ENCODE data around the gene OR4D1. TPM values are rescaled to one million over a fixed set of nuclear protein-coding genes. Genes with fewer than 3 reads are reported as not detected.

Gene OR4D1
- total and polyA plus RNA-seq, 9 of the 15 experiments (the other 6 are each of a cell fraction or from before 2014, with no cell fraction given), result not detected

- H3K4me3 ChIP-seq, result no peak overlapping the region
- H4K20me1 ChIP-seq (replicated peaks; ENCODE audit: control insufficient read depth, insufficient read depth, low read length), result peaks cover 11% of the 10 kb centered on the region; the same call in 1 of the 2 replicates
- no peak overlapping the region for H2AFZ ChIP-seq (ENCODE audit: low read depth, low read length)
- peaks cover 12 to 25% of the 10 kb centered on the region in 2 experiments; a peak in 4 of 5 replicates for H3K27me3 ChIP-seq (ENCODE audit: control insufficient read depth in 2 of 2, insufficient read depth in 2 of 2, low read length in 2 of 2)
- no peaks in the 10 kb centered on the region for H3K36me3 ChIP-seq (ENCODE audit: control insufficient read depth, insufficient read depth, low read length)
- BruUV-seq (replicated peaks), result no TSS peak
- no peak overlapping the region for H3K27ac ChIP-seq (ENCODE audit: extremely low read depth, low read depth, low read length)
- ChIA-PET CTCF (ENCODE audit: low intra/inter-chr PET ratio) (interaction anchor here (0.9 kb wide), 1 partner anchor 252 kb away, joined by 3 read pairs; no protein-coding TSS in a partner anchor), POLR2A (interaction anchor here (0.6 to 1.8 kb wide), 2 partner anchors 92 to 114 kb away, joined by 3 to 6 read pairs; no protein-coding TSS in a partner anchor)
- FAIRE-seq, result no peak
- 8% methylated on average over 3 of the region's 3 CpGs for WGBS (ENCODE audit: insufficient coverage, low coverage, missing lambda C conversion rate)
- TF ChIP-seq HMG20B (CRISPR knock-in tag; IDR thresholded peaks at IDR 0.05) (no peak), CTCFL (IDR thresholded peaks at IDR 0.05; ENCODE audit: borderline replicate concordance, insufficient read depth, low read depth, low read length, poor library complexity, severe bottlenecking) (no peak), POLR3G (IDR thresholded peaks at IDR 0.05; ENCODE audit: extremely low read depth, insufficient read length, insufficient replicate concordance) (no peak), ILK (tag; IDR thresholded peaks at IDR 0.05; ENCODE audit: borderline replicate concordance, low read depth) (no peak), GATAD2A (IDR thresholded peaks at IDR 0.05) (no peak)
- no peak overlapping the region for H3K4me2 ChIP-seq (ENCODE audit: insufficient read depth, low read length)
- in situ Hi-C loops (cut with MboI) (loop anchor here (25.0 kb wide), 1 partner anchor 974 kb away; no protein-coding TSS in a partner anchor), intact Hi-C loops (cut with micrococcal nuclease) (loop anchor here (5.0 to 10.0 kb wide), 3 partner anchors 114 to 977 kb away; no protein-coding TSS in a partner anchor)
- no peaks in the 10 kb centered on the region for H3K9me1 ChIP-seq (ENCODE audit: control insufficient read depth, insufficient read depth, low read length)
- no peaks in the 10 kb centered on the region for H3K4me1 ChIP-seq (replicated peaks in 1 of 2; ENCODE audit: control insufficient read depth in 2 of 2, insufficient read depth in 2 of 2, low read length in 2 of 2)
- DNase-seq (ENCODE audit: extremely low read depth in 1 of 4, low spot score in 3 of 4), result no peak
- no peaks in the 10 kb centered on the region for H3K9me3 ChIP-seq (replicated peaks; ENCODE audit: control insufficient read depth, insufficient read depth, low read depth, low read length)
- no peak overlapping the region for H3K9ac ChIP-seq (ENCODE audit: insufficient read depth in 1 of 2, low read depth in 2 of 2, low read length in 2 of 2)
- H3K79me2 ChIP-seq (ENCODE audit: control insufficient read depth, insufficient read depth, low read length), result no peaks in the 10 kb centered on the region
- no peak for ATAC-seq
Observed at GRCh38 chr17:58111676-58112075, 36.5 kb upstream of the OR4D1 start.
